ENCODE measurements around the gene CALHM1.
"Not testable (repeated sequence)": the region's sequence is repeated elsewhere in the genome, so short reads cannot be mapped to it uniquely, and the experiment has no call there.

Gene CALHM1, protein sequence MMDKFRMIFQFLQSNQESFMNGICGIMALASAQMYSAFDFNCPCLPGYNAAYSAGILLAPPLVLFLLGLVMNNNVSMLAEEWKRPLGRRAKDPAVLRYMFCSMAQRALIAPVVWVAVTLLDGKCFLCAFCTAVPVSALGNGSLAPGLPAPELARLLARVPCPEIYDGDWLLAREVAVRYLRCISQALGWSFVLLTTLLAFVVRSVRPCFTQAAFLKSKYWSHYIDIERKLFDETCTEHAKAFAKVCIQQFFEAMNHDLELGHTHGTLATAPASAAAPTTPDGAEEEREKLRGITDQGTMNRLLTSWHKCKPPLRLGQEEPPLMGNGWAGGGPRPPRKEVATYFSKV

DNA sequence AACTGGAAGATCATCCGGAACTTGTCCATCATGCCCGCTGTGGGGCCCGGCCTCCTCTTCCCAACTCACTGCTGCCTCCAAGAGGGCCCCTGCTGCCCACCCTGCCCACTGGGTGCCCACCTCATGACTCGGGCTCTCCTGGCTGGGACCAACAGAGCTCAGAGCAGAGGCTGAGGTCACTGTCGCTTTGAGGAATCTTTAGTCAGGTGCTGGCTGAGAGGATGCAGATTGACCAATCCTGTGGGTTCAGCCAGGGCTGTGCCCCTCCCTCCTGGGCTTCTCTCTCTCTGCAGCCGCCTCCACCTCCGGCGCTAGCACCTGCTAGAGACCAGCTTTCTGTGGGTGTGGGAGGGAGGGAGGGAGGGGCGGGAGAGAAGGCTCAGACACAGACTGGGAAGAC, at the start of gene CALHM1:
Gene CALHM1 (minus strand): TSS at position 181 of the 400 bp plus-strand sequence. CDS start 149 bp downstream, at position 32.
- peak; percentile 19 for DNase-seq

GRCh38 chr10:103507235-103508191, 48.8 kb upstream of the CALHM1 start:
- peak; percentile 41 for DNase-seq

GRCh38 chr10:103506061-103506460, 47.4 kb upstream of the CALHM1 start:
- no peak for DNase-seq

- no peak for DNase-seq
Measured at GRCh38 chr10:103504181-103504783, 45.6 kb upstream of the CALHM1 start.

DNA sequence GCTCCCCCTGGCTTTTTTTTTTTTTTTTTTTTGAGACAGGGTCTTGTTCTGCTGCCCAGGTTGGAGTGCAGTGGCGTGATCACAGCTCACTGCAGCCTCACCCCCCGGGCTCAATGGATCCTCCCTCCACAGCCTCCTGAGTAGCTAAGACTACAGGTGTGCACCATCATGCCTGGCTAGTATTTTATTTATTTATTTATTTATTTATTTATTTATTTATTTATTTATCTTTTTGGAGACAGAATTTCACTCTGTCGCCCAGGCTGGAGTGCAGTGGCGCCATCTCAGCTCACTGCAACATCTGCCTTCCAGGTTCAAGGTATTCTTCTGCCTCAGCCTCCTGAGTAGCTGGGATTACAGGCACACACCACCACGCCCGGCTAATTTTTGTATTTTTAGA, 45.1 kb upstream of the CALHM1 start:
- DNase-seq = not testable (repeated sequence)

GRCh38 chr10:103502849-103503660, 44.4 kb upstream of the CALHM1 start:
- DNase-seq = peak; percentile 21

- DNase-seq = no peak
Measured at GRCh38 chr10:103501186-103501585, 42.5 kb upstream of the CALHM1 start.

GRCh38 chr10:103500481-103500880, 41.8 kb upstream of the CALHM1 start:
- DNase-seq = no peak

DNA sequence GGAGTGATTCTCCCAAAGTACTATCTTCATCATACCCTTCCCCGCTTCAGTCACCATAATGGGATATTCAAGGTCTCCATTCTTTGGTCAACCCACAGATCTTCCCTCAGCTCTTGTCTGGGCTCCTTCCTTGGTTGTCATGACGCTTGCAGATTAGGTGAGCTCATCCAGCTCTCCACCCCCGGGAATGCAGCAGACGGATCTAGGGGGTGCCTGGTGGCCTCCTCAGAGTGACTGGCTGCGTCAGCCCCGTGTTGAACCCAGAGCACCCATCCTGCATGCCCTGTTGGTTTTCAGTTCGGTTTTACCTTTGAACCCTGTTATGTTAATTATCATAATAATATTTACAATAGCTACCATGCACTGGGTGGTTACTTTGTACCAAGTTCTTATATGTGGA, 41.2 kb upstream of the CALHM1 start:
- no peak for DNase-seq

- DNase-seq = no peak
Measured at GRCh38 chr10:103498936-103499638, 40.4 kb upstream of the CALHM1 start.

- no peak for DNase-seq
Measured at GRCh38 chr10:103497161-103497915, 38.6 kb upstream of the CALHM1 start.

GRCh38 chr10:103495321-103495720, 36.6 kb upstream of the CALHM1 start:
- DNase-seq = no peak

- DNase-seq = no peak
Measured at GRCh38 chr10:103493916-103494877, 35.5 kb upstream of the CALHM1 start.

GRCh38 chr10:103493362-103493915, 34.7 kb upstream of the CALHM1 start, which contains the start of gene NEURL1:
NEURL1 (plus strand) TSS chr10:103493705; CDS start chr10:103494388, 683 bp downstream.
- peak; percentile 33 for DNase-seq

GRCh38 chr10:103492655-103493261, 34.1 kb upstream of the CALHM1 start:
- DNase-seq = no peak

GRCh38 chr10:103491729-103492364, 33.1 kb upstream of the CALHM1 start:
- no peak for DNase-seq

DNA sequence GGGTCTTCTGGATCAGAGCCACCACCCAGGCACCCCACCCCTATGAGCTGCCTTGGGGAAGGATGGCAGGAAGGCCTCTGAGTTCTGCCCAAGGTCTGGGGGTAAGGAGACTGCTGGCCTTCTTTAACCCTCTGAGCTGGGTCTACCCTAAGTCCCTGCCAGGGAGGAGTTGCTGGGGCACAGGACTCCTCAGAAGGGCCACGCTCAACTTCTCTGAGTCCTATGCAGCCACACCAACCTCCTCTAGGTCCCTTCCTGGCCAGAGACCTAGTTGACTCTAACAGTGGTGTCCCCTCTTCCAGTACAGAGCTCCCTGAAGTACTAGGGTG, 32.2 kb upstream of the CALHM1 start:
- no peak for DNase-seq

- no peak for DNase-seq
Measured at GRCh38 chr10:103487410-103487708, 28.7 kb upstream of the CALHM1 start.

All from COR-L47 (cell line).